Loucy (cell line): ENCODE measurements around the gene CD8A.

Source experiments
- H2AFZ ChIP-seq: fragments of 200-600 bp; sonication (generic); 2 replicates; pipeline ENCODE4 v1.6.0; 2016; ENCODE audit warnings: antibody characterized with exemption, mild to moderate bottlenecking, low read length, moderate library complexity
- H3F3A ChIP-seq: fragments of 200-600 bp; 2 replicates; pipeline ENCODE4 v1.6.0; 2016; ENCODE audit warnings: antibody characterized with exemption, low read depth, mild to moderate bottlenecking
- H3K27me3 ChIP-seq: fragments of 200-600 bp; sonication (generic); 2 replicates; pipeline ENCODE4 v1.6.1; 2014; ENCODE audit warnings: low read length, mild to moderate bottlenecking; ENCODE audit not compliant: insufficient read depth, poor library complexity, severe bottlenecking
- H3K36me3 ChIP-seq: fragments of 200-600 bp; sonication (generic); 2 replicates; pipeline ENCODE4 v1.6.1; 2016; ENCODE audit warnings: low read length; ENCODE audit not compliant: insufficient read depth
- H3K4me1 ChIP-seq: fragments of 200-600 bp; sonication (generic); 2 replicates; pipeline ENCODE4 v1.5.1; 2014; ENCODE audit warnings: low read length, mild to moderate bottlenecking; ENCODE audit not compliant: insufficient read depth, poor library complexity, severe bottlenecking
- H3K4me2 ChIP-seq: fragments of 200-600 bp; sonication (generic); 2 replicates; pipeline ENCODE4 v1.6.0; 2014; ENCODE audit warnings: antibody characterized with exemption, low read length, low read depth, mild to moderate bottlenecking; ENCODE audit not compliant: poor library complexity, severe bottlenecking
- H3K4me3 ChIP-seq: fragments of 200-600 bp; sonication (generic); 2 replicates; pipeline ENCODE4 v1.5.1; 2014; ENCODE audit warnings: low read length, mild to moderate bottlenecking, mixed read lengths; ENCODE audit not compliant: poor library complexity, severe bottlenecking
- H3K79me2 ChIP-seq: fragments of 200-600 bp; sonication (generic); 2 replicates; pipeline ENCODE4 v1.6.1; 2014; ENCODE audit warnings: low read length; ENCODE audit not compliant: insufficient read depth
- H3K9ac ChIP-seq: fragments of 200-600 bp; sonication (generic); 2 replicates; pipeline ENCODE4 v1.6.0; 2014; ENCODE audit warnings: mild to moderate bottlenecking, low read depth, low read length, moderate library complexity; ENCODE audit not compliant: poor library complexity, severe bottlenecking
- H3K9me2 ChIP-seq: fragments of 200-600 bp; sonication (generic); replicated peaks from 2 replicates; pipeline ENCODE4 v1.6.1; 2016; ENCODE audit warnings: low read depth, low read length, mixed read lengths
- H3K9me3 ChIP-seq: fragments of 200-600 bp; sonication (generic); 2 replicates; pipeline ENCODE4 v1.6.1; 2014; ENCODE audit warnings: mild to moderate bottlenecking, antibody characterized with exemption, low read length, low read depth; ENCODE audit not compliant: insufficient read depth
- H4K20me1 ChIP-seq: fragments of 200-600 bp; sonication (generic); 2 replicates; pipeline ENCODE4 v1.6.0; 2014; ENCODE audit warnings: antibody characterized with exemption, low read length, mild to moderate bottlenecking; ENCODE audit not compliant: insufficient read depth, poor library complexity, severe bottlenecking
- EZH2phosphoT487 ChIP-seq: fragments of 200-600 bp; IDR thresholded peaks from 2 replicates; pipeline ENCODE4 v1.6.1; 2018; ENCODE audit warnings: antibody characterized with exemption, mild to moderate bottlenecking, moderate library complexity, borderline replicate concordance
- TF ChIP-seq, protein P1 (sequence below): fragments of 200-600 bp; sonication (generic); conservative IDR thresholded peaks from 2 replicates; pipeline ENCODE4 v1.5.1; 2014; ENCODE audit warnings: mild to moderate bottlenecking, antibody characterized with exemption, low read length

Gene CD8A

GRCh38 chr2:86775338-86775737, 15.4 kb downstream of the CD8A start:
- H3K36me3 ChIP-seq: peaks cover 67% of the 10 kb centered on the region
- H3K27me3 ChIP-seq: no peaks in the 10 kb centered on the region
- no peak overlapping the region for H3K4me3 ChIP-seq
- no peak overlapping the region for H3K4me2 ChIP-seq
- H4K20me1 ChIP-seq: no peaks in the 10 kb centered on the region
- H3K9me2 ChIP-seq: no peaks in the 10 kb centered on the region
- no peaks in the 10 kb centered on the region for H3K79me2 ChIP-seq
- no peak overlapping the region for H2AFZ ChIP-seq
- no peak overlapping the region for H3K9ac ChIP-seq
- TF ChIP-seq EZH2phosphoT487: no peak
- TF ChIP-seq, protein P1, sequence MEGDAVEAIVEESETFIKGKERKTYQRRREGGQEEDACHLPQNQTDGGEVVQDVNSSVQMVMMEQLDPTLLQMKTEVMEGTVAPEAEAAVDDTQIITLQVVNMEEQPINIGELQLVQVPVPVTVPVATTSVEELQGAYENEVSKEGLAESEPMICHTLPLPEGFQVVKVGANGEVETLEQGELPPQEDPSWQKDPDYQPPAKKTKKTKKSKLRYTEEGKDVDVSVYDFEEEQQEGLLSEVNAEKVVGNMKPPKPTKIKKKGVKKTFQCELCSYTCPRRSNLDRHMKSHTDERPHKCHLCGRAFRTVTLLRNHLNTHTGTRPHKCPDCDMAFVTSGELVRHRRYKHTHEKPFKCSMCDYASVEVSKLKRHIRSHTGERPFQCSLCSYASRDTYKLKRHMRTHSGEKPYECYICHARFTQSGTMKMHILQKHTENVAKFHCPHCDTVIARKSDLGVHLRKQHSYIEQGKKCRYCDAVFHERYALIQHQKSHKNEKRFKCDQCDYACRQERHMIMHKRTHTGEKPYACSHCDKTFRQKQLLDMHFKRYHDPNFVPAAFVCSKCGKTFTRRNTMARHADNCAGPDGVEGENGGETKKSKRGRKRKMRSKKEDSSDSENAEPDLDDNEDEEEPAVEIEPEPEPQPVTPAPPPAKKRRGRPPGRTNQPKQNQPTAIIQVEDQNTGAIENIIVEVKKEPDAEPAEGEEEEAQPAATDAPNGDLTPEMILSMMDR: no peak
- H3K4me1 ChIP-seq: no peaks in the 10 kb centered on the region
- H3F3A ChIP-seq: no peaks in the 10 kb centered on the region
- no peaks in the 10 kb centered on the region for H3K9me3 ChIP-seq

DNA sequence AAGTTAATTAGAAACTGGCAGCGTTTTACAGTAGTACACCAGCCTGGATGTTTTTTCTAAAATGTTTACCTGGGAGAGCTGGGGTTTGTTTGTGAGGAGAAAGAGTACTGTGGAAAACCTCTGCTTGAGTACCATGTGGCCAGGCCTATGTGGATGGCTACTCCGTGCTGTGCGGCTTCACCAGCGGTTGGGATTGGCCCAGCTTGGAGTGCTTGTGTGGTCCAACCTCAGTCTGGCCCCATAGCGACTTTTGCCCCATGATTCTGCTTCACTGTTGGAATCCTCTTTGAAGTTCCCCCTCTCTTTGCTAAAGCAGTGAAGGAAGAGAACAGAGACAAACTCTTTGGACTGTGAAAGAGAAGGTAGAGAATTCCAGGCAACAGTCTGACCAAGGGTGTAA, 15.9 kb downstream of the CD8A start:
- no peaks in the 10 kb centered on the region for H3K9me2 ChIP-seq
- no peak overlapping the region for H2AFZ ChIP-seq
- no peaks in the 10 kb centered on the region for H3K27me3 ChIP-seq
- no peaks in the 10 kb centered on the region for H4K20me1 ChIP-seq
- H3K4me3 ChIP-seq: no peak overlapping the region
- H3K4me2 ChIP-seq: no peak overlapping the region
- H3K9me3 ChIP-seq: no peaks in the 10 kb centered on the region
- H3F3A ChIP-seq: no peaks in the 10 kb centered on the region
- H3K36me3 ChIP-seq: peaks cover 71% of the 10 kb centered on the region
- H3K79me2 ChIP-seq: no peaks in the 10 kb centered on the region
- H3K4me1 ChIP-seq: no peaks in the 10 kb centered on the region
- TF ChIP-seq, protein P1: no peak
- TF ChIP-seq EZH2phosphoT487: no peak
- no peak overlapping the region for H3K9ac ChIP-seq

DNA sequence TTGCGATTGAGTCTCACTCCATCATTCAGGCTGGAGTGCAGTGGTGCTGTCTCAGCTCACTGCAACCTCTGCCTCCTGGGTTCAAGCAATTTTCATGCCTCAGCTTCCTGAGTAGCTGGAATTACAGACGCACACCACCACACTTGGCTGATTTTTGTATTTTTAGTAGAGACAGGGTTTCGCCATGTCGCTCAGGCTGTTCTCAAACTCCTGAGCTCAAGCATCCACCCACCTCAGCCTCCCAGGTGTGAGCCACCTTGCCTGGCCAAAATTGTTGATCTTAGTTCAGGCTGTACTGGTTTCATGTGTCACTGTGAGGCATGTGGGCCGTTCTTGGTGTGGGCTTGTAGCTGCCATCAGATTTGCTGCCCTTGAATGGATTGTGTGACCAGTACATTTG, 18.1 kb downstream of the CD8A start:
- TF ChIP-seq, protein P1: no peak
- no peak for TF ChIP-seq EZH2phosphoT487
- no peaks in the 10 kb centered on the region for H3K4me1 ChIP-seq
- peaks cover 94% of the 10 kb centered on the region for H3K36me3 ChIP-seq

More for the DNA sequence above, 18.1 kb downstream of the CD8A start:
- H3K4me3 ChIP-seq: no peak overlapping the region
- H3K4me2 ChIP-seq: no peak overlapping the region
- H4K20me1 ChIP-seq: no peaks in the 10 kb centered on the region
- no peaks in the 10 kb centered on the region for H3F3A ChIP-seq
- no peaks in the 10 kb centered on the region for H3K79me2 ChIP-seq
- no peaks in the 10 kb centered on the region for H3K9me3 ChIP-seq
- no peak overlapping the region for H2AFZ ChIP-seq
- H3K9me2 ChIP-seq: no peaks in the 10 kb centered on the region
- H3K9ac ChIP-seq: no peak overlapping the region
- H3K27me3 ChIP-seq: no peaks in the 10 kb centered on the region
